HepG2 (cell line): ENCODE measurements around the gene KCNQ1OT1. TPM values are rescaled to one million over a fixed set of nuclear protein-coding genes. Genes with fewer than 3 reads are reported as not detected.

ENCODE experiments used
- GATAD1 ChIP-seq: IDR thresholded peaks from 2 replicates; pipeline ENCODE4 v1.6.1; 2016; ENCODE audit warnings: missing genetic modification reagents, missing compliant biosample characterization
- HNRNPH1 ChIP-seq: fragments of 200-400 bp; formaldehyde crosslinking; optimal IDR thresholded peaks from 2 replicates; pipeline ENCODE3; 2017; ENCODE audit warnings: mild to moderate bottlenecking, low read depth, low read length
- NFATC3 ChIP-seq: sonication (generic); formaldehyde crosslinking; IDR thresholded peaks from 2 replicates; pipeline ENCODE4 v1.5.1; 2020; ENCODE audit warnings: mild to moderate bottlenecking, missing genetic modification reagents
- PREB ChIP-seq: sonication (generic); formaldehyde crosslinking; IDR thresholded peaks from 2 replicates; pipeline ENCODE4 v1.4.0; 2020; ENCODE audit warnings: missing genetic modification reagents
- RFX5 ChIP-seq: IDR thresholded peaks from 2 replicates; pipeline ENCODE4 v1.6.1; 2011; ENCODE audit warnings: low read depth, low read length, improper control_type of control experiment
- RFXAP ChIP-seq: sonication (generic); formaldehyde crosslinking; IDR thresholded peaks from 2 replicates; pipeline ENCODE4 v1.4.0; 2020; ENCODE audit warnings: missing genetic modification reagents, borderline replicate concordance
- TEAD2 ChIP-seq: sonication (generic); formaldehyde crosslinking; IDR thresholded peaks from 2 replicates; pipeline ENCODE4 v1.9.0; 2021; ENCODE audit warnings: missing genetic modification reagents
- TGIF2 ChIP-seq: IDR thresholded peaks from 2 replicates; pipeline ENCODE4 v1.6.1; 2016; ENCODE audit warnings: control low read depth, missing compliant biosample characterization
- ZMYM2 ChIP-seq: sonication (generic); formaldehyde crosslinking; IDR thresholded peaks from 2 replicates; pipeline ENCODE4 v1.8.0; 2022; ENCODE audit warnings: mild to moderate bottlenecking, missing genetic modification reagents
- ZNF446 ChIP-seq: sonication (generic); formaldehyde crosslinking; IDR thresholded peaks from 2 replicates; pipeline ENCODE4 v1.5.0; 2020; ENCODE audit warnings: mild to moderate bottlenecking, missing genetic modification reagents
- ZNF530 ChIP-seq: sonication (generic); formaldehyde crosslinking; IDR thresholded peaks from 2 replicates; pipeline ENCODE4 v1.5.0; 2020; ENCODE audit warnings: low read depth, mild to moderate bottlenecking, missing genetic modification reagents
- ZNF598 ChIP-seq: sonication (generic); formaldehyde crosslinking; IDR thresholded peaks from 2 replicates; pipeline ENCODE4 v1.5.1; 2020; ENCODE audit warnings: mild to moderate bottlenecking, missing genetic modification reagents, borderline replicate concordance
- polyA plus RNA-seq, 8 experiments: library from polyadenylated mRNA; depleted of rRNA in 3 of 8; stranded (reverse) in 7 of 8; unstranded in 1 of 8; fragments of >200 nt; fragmentation: Illumina TruSeq in 4 of 8; extraction: Trizol in 4 of 8; gene quantifications; 2 replicates each; pipeline versions ENCODE4 v1.2.1 to v1.2.3, GENCODE V29; 2011 to 2016; ENCODE audit warnings: low read depth in 4 of 8, missing spikeins in 1 of 8, mixed read lengths in 1 of 8; ENCODE audit not compliant: insufficient read depth in 1 of 8
- total RNA-seq, 5 experiments: library from RNA; depleted of rRNA; stranded (reverse); fragments of >200 nt; fragmentation: Illumina TruSeq; extraction: Trizol; gene quantifications; 2 replicates each; pipeline ENCODE4 v1.2.3, GENCODE V29; 2016; ENCODE audit warnings: low read depth in 1 of 5
- TF ChIP-seq, protein P1 (sequence below), 2 experiments: sonication (generic) in 1 of 2; formaldehyde crosslinking in 1 of 2; IDR thresholded peaks; 2 replicates each; pipeline versions ENCODE4 v1.6.1 to v1.9.0; 2014 to 2022; ENCODE audit warnings: antibody characterized with exemption in 1 of 2, borderline replicate concordance in 1 of 2, inconsistent platforms in 1 of 2, low read depth in 1 of 2, missing genetic modification reagents in 1 of 2
- TF ChIP-seq, protein P2 (sequence below): sonication (generic); formaldehyde crosslinking; IDR thresholded peaks from 2 replicates; pipeline ENCODE4 v1.5.0; 2020; ENCODE audit warnings: missing genetic modification reagents
- TF ChIP-seq, protein P3 (sequence below): IDR thresholded peaks from 2 replicates; pipeline ENCODE4 v1.6.1; 2016; ENCODE audit warnings: missing biosample characterization, missing genetic modification reagents, low read depth
- TF ChIP-seq, protein P4 (sequence below): sonication (generic); formaldehyde crosslinking; conservative IDR thresholded peaks from 2 replicates; pipeline ENCODE4 v1.4.0; 2020; ENCODE audit warnings: mild to moderate bottlenecking, missing genetic modification reagents, moderate library complexity

KCNQ1OT1 gene
- total and polyA plus RNA-seq, 2 of the 13 experiments (the other 11 are each of a cell fraction or from before 2014, with no cell fraction given) = 1.3 to 18.9 TPM

- TF ChIP-seq, protein P1, sequence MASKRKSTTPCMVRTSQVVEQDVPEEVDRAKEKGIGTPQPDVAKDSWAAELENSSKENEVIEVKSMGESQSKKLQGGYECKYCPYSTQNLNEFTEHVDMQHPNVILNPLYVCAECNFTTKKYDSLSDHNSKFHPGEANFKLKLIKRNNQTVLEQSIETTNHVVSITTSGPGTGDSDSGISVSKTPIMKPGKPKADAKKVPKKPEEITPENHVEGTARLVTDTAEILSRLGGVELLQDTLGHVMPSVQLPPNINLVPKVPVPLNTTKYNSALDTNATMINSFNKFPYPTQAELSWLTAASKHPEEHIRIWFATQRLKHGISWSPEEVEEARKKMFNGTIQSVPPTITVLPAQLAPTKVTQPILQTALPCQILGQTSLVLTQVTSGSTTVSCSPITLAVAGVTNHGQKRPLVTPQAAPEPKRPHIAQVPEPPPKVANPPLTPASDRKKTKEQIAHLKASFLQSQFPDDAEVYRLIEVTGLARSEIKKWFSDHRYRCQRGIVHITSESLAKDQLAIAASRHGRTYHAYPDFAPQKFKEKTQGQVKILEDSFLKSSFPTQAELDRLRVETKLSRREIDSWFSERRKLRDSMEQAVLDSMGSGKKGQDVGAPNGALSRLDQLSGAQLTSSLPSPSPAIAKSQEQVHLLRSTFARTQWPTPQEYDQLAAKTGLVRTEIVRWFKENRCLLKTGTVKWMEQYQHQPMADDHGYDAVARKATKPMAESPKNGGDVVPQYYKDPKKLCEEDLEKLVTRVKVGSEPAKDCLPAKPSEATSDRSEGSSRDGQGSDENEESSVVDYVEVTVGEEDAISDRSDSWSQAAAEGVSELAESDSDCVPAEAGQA (IDR thresholded peaks at IDR 0.05; ENCODE audit: low read depth) = no peak
- TF ChIP-seq, protein P1 (CRISPR knock-in tag; IDR thresholded peaks at IDR 0.05; ENCODE audit: borderline replicate concordance) = no peak
- TF ChIP-seq ZNF598 (CRISPR knock-in tag) = peak; percentile 2; the same call in 1 of the 2 replicates
- peak; percentile 38; the same call in 1 of the 2 replicates for TF ChIP-seq ZMYM2 (CRISPR knock-in tag)
- TF ChIP-seq, protein P2, sequence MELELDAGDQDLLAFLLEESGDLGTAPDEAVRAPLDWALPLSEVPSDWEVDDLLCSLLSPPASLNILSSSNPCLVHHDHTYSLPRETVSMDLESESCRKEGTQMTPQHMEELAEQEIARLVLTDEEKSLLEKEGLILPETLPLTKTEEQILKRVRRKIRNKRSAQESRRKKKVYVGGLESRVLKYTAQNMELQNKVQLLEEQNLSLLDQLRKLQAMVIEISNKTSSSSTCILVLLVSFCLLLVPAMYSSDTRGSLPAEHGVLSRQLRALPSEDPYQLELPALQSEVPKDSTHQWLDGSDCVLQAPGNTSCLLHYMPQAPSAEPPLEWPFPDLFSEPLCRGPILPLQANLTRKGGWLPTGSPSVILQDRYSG (CRISPR knock-in tag) = no peak
- 0 out of 2 replicates have a peak, but pooled peaks have one; percentile 23 for TF ChIP-seq NFATC3 (CRISPR knock-in tag)
- TF ChIP-seq, protein P3, sequence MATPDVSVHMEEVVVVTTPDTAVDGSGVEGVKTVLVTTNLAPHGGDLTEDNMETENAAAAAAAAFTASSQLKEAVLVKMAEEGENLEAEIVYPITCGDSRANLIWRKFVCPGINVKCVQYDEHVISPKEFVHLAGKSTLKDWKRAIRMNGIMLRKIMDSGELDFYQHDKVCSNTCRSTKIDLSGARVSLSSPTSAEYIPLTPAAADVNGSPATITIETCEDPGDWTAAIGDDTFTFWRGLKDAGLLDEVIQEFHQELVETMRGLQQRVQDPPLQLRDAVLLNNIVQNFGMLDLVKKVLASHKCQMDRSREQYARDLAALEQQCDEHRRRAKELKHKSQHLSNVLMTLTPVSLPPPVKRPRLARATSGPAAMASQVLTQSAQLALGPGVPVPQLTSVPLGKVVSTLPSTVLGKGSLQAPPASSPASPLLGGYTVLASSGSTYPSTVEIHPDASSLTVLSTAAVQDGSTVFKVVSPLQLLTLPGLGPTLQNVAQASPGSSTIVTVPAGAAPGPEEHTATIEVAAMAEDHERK (CRISPR knock-in tag) = no peak
- TF ChIP-seq RFX5 = no peak
- peak; percentile 42 for TF ChIP-seq HNRNPH1
- no peak for TF ChIP-seq GATAD1
- TF ChIP-seq ZNF530 (CRISPR knock-in tag) = no peak
- no peak for TF ChIP-seq TEAD2 (CRISPR knock-in tag)
- TF ChIP-seq ZNF446 (CRISPR knock-in tag) = no peak
- TF ChIP-seq TGIF2 (CRISPR knock-in tag) = no peak
- TF ChIP-seq RFXAP (CRISPR knock-in tag) = peak; percentile 82
- no peak for TF ChIP-seq PREB (CRISPR knock-in tag)
- TF ChIP-seq, protein P4, sequence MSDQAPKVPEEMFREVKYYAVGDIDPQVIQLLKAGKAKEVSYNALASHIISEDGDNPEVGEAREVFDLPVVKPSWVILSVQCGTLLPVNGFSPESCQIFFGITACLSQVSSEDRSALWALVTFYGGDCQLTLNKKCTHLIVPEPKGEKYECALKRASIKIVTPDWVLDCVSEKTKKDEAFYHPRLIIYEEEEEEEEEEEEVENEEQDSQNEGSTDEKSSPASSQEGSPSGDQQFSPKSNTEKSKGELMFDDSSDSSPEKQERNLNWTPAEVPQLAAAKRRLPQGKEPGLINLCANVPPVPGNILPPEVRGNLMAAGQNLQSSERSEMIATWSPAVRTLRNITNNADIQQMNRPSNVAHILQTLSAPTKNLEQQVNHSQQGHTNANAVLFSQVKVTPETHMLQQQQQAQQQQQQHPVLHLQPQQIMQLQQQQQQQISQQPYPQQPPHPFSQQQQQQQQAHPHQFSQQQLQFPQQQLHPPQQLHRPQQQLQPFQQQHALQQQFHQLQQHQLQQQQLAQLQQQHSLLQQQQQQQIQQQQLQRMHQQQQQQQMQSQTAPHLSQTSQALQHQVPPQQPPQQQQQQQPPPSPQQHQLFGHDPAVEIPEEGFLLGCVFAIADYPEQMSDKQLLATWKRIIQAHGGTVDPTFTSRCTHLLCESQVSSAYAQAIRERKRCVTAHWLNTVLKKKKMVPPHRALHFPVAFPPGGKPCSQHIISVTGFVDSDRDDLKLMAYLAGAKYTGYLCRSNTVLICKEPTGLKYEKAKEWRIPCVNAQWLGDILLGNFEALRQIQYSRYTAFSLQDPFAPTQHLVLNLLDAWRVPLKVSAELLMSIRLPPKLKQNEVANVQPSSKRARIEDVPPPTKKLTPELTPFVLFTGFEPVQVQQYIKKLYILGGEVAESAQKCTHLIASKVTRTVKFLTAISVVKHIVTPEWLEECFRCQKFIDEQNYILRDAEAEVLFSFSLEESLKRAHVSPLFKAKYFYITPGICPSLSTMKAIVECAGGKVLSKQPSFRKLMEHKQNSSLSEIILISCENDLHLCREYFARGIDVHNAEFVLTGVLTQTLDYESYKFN (CRISPR knock-in tag) = peak; percentile 92
Measured at GRCh38 chr11:2728663-2729332, 29.0 kb upstream of the KCNQ1OT1 start (continued).
